Osteoblast (primary cell): Measurements from ENCODE around the gene OPA3. TPM values are rescaled to one million over a fixed set of nuclear protein-coding genes. Genes with fewer than 3 reads are reported as not detected.

Experiments used
- DNase-seq: peaks from one replicate; pipeline ENCODE4 v3.0.0; 2011; ENCODE audit warnings: low spot score, mixed read lengths; ENCODE audit not compliant: insufficient read length; ENCODE audit errors: missing footprints
- H2AFZ ChIP-seq: 2 replicates; pipeline ENCODE4 v1.6.0; 2011; ENCODE audit warnings: mild to moderate bottlenecking, low read length
- H3K27ac ChIP-seq: 2 replicates; pipeline ENCODE4 v1.5.1; 2011; ENCODE audit warnings: mild to moderate bottlenecking, low read depth, low read length, moderate library complexity
- H3K27me3 ChIP-seq: 2 replicates; pipeline ENCODE4 v1.6.0; 2012; ENCODE audit warnings: mild to moderate bottlenecking, control low read depth, inconsistent platforms, low read length, moderate library complexity; ENCODE audit not compliant: insufficient read depth
- H3K36me3 ChIP-seq: 2 replicates; pipeline ENCODE4 v1.5.1; 2011; ENCODE audit warnings: mild to moderate bottlenecking, low read length, control low read depth, moderate library complexity; ENCODE audit not compliant: insufficient read depth
- H3K4me1 ChIP-seq: 2 replicates; pipeline ENCODE4 v1.5.1; 2011; ENCODE audit warnings: mild to moderate bottlenecking, low read length, control low read depth, moderate library complexity; ENCODE audit not compliant: insufficient read depth
- H3K4me2 ChIP-seq: 2 replicates; pipeline ENCODE4 v1.6.0; 2011; ENCODE audit warnings: mild to moderate bottlenecking, low read length; ENCODE audit not compliant: insufficient read depth
- H3K4me3 ChIP-seq: fragments of 200-600 bp; sonication (generic); 3 replicates; pipeline ENCODE4 v1.5.1; 2012; ENCODE audit warnings: mild to moderate bottlenecking, low read length, inconsistent platforms; ENCODE audit not compliant: insufficient read depth
- H3K79me2 ChIP-seq: 2 replicates; pipeline ENCODE4 v1.6.0; 2012; ENCODE audit warnings: mild to moderate bottlenecking, low read length, control low read depth, inconsistent platforms; ENCODE audit not compliant: insufficient read depth
- H3K9me3 ChIP-seq: 2 replicates; pipeline ENCODE4 v1.5.1; 2011; ENCODE audit warnings: low read depth, low read length, control low read depth
- H4K20me1 ChIP-seq: 2 replicates; pipeline ENCODE4 v1.6.0; 2012; ENCODE audit warnings: mild to moderate bottlenecking, low read length, control low read depth; ENCODE audit not compliant: insufficient read depth
- total RNA-seq: library from RNA; depleted of rRNA; stranded (reverse); fragments of >200 nt; gene quantifications from 2 replicates; pipeline ENCODE4 v1.2.3, GENCODE V29; 2012
- TF ChIP-seq, protein P1 (sequence below): IDR thresholded peaks from 2 replicates; pipeline ENCODE4 v1.5.1; 2011; ENCODE audit warnings: mild to moderate bottlenecking, low read depth, low read length, moderate library complexity; ENCODE audit errors: extremely low read depth

Gene OPA3
- total RNA-seq, 1 donor: 7.6 TPM

GRCh38 chr19:45528744-45529419 lies 55.7 kb downstream of the OPA3 start:
- peak; percentile 52 for DNase-seq
- H2AFZ ChIP-seq: no peak overlapping the region
- no peak overlapping the region for H3K27ac ChIP-seq
- H3K36me3 ChIP-seq: peaks cover 43% of the 10 kb centered on the region
- H3K4me3 ChIP-seq: no peak overlapping the region
- no peaks in the 10 kb centered on the region for H3K4me1 ChIP-seq
- H3K79me2 ChIP-seq: peaks cover 2% of the 10 kb centered on the region
- no peaks in the 10 kb centered on the region for H3K27me3 ChIP-seq
- H3K4me2 ChIP-seq: no peak overlapping the region
- TF ChIP-seq, protein P1, sequence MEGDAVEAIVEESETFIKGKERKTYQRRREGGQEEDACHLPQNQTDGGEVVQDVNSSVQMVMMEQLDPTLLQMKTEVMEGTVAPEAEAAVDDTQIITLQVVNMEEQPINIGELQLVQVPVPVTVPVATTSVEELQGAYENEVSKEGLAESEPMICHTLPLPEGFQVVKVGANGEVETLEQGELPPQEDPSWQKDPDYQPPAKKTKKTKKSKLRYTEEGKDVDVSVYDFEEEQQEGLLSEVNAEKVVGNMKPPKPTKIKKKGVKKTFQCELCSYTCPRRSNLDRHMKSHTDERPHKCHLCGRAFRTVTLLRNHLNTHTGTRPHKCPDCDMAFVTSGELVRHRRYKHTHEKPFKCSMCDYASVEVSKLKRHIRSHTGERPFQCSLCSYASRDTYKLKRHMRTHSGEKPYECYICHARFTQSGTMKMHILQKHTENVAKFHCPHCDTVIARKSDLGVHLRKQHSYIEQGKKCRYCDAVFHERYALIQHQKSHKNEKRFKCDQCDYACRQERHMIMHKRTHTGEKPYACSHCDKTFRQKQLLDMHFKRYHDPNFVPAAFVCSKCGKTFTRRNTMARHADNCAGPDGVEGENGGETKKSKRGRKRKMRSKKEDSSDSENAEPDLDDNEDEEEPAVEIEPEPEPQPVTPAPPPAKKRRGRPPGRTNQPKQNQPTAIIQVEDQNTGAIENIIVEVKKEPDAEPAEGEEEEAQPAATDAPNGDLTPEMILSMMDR: no peak
- no peaks in the 10 kb centered on the region for H3K9me3 ChIP-seq
- peaks cover 24% of the 10 kb centered on the region for H4K20me1 ChIP-seq

DNA sequence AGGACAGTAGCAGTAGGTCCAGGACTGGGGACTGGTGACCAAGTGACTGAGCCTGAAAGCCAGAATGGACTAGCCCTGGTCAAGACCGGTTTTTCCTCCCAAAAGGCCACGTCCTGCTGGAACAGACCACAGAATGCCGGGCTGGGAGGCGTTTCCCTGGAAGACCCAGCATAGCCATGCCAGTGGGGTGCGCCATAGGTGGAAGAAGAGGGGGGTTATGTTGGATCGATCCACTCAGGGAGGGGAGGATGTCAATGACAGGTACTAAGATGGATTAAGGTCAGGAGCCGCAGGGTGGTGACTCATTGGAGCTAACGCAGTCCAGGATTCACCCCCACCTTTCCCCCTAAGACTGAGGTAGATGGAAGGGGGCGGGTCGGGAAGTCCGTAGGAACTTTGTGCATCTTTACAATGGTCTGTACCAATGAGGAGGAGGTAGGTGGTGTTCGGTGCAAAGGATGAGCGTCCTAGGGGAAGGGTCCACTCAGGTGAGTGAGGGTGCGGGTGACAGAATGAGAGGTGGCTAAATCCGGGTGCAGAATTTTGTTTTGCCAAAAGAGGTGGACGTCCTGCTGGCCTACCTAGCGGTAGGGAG lies 56.4 kb downstream of the OPA3 start:
- Histone ChIP-seq H3K79me2 (peaks cover 3% of the 10 kb centered on the region), H3K36me3 (peaks cover 49% of the 10 kb centered on the region), H2AFZ (no peak overlapping the region), H3K9me3 (no peaks in the 10 kb centered on the region), H3K4me1 (peaks cover 3% of the 10 kb centered on the region), H3K4me2 (no peak overlapping the region), H4K20me1 (peaks cover 30% of the 10 kb centered on the region), H3K4me3 (no peak overlapping the region), H3K27ac (no peak overlapping the region), H3K27me3 (no peaks in the 10 kb centered on the region)
- no peak for DNase-seq
- TF ChIP-seq, protein P1: no peak

GRCh38 chr19:45527731-45528130 lies 56.9 kb downstream of the OPA3 start:
- H3K4me1 ChIP-seq: peaks cover 4% of the 10 kb centered on the region
- no peak overlapping the region for H3K27ac ChIP-seq
- H3K4me2 ChIP-seq: no peak overlapping the region
- H2AFZ ChIP-seq: no peak overlapping the region
- no peak overlapping the region for H3K4me3 ChIP-seq
- TF ChIP-seq, protein P1: no peak
- peak; percentile 39 for DNase-seq
- no peaks in the 10 kb centered on the region for H3K27me3 ChIP-seq
- no peaks in the 10 kb centered on the region for H3K9me3 ChIP-seq
- H3K36me3 ChIP-seq: peaks cover 52% of the 10 kb centered on the region
- peaks cover 3% of the 10 kb centered on the region for H3K79me2 ChIP-seq
- H4K20me1 ChIP-seq: peaks cover 33% of the 10 kb centered on the region

DNA sequence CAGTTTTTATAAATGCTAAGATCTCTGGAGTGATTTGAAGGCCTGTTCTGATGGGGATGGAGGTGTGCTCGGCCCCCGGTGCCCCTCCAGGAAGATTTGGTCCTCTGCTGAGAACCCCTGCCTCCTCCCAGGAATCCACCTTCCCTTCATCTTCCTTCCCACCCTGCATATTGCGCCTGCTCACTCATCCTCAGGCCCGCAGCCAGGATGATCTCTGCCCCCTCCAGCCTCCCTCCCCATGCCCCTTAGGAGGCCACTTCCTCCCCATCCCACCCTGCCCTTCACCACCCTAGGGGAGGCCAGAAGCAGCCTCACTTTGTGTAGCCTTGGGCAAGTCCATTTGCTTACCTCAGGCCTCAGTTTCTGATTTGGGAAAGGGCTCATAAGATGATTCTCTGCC lies 57.6 kb downstream of the OPA3 start:
- Histone ChIP-seq H3K9me3 (no peaks in the 10 kb centered on the region), H2AFZ (no peak overlapping the region), H3K79me2 (peaks cover 4% of the 10 kb centered on the region), H3K27me3 (no peaks in the 10 kb centered on the region), H3K27ac (no peak overlapping the region), H3K4me3 (no peak overlapping the region), H3K4me1 (peaks cover 4% of the 10 kb centered on the region), H4K20me1 (peaks cover 38% of the 10 kb centered on the region), H3K4me2 (no peak overlapping the region), H3K36me3 (peaks cover 59% of the 10 kb centered on the region)
- DNase-seq: no peak
- TF ChIP-seq, protein P1: no peak
